NCI-H345 treated with DMSO at 0.1 percent for 48 hours (cell line): ENCODE data around the gene NME1.
"Not testable (repeated sequence)": the region's sequence is repeated elsewhere in the genome, so short reads cannot be mapped to it uniquely, and the experiment has no call there.

Experiments
- DNase-seq: peaks from one replicate; lab custom pipeline; 2025; ENCODE audit not compliant: unreplicated experiment; lab: John Stamatoyannopoulos, UW

NME1 gene

DNA sequence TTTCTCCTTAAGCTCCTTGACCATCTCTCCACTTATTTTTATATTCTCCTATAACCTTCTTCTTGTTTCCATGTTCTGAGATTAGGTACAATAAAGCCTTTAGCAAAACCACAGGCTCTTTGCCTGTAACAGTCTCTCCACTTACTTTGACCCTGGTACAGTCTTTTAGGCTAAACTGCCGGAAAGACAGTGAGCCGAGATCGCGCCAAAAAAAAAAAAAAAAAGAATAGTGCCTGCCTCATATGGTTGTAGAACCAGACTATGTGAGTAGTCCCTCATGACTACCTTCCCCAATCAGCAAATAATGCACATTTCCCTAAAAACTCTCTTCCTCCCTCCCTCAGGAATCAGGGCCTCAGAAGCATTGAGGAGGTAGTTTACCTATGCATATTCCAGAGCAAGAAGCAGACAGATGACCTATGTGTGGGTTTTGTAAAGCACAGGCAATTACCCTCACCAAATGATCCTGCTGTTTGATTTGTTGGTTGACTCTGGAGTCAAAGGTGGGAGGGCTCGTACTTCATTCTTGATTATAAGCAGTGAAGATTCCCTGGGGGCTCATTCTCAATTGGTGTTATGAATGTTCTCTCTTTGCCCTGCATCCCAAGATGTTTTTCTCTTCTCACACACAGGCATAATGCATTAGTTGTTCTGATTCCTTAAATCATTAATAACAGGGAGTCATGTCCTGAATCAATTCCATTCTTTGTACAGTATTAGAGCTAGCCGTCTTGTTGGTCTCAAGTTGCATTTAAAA lies 8.9 kb upstream of the NME1 start:
- no peak for DNase-seq

GRCh38 chr17:51147650-51148049 lies 5.7 kb upstream of the NME1 start:
- no peak for DNase-seq

DNA sequence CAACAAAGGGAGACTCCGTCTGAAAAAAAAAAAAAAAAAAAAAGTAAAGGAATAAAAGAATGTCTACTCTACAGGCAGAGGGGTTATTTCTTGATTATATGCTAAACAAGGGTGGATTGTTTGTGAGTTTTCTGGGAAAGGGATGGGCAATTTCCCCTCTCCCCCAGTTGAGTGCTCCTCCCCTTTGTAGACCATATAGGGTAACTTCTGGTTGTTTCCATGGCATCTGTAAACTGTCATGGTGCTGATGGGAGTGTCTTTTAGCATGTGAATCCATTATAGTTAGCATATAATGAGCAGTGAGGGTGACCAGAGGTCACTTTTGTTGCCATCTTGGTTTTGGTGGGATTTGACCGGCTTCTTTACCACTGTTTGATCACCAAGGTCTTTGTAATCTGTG lies 4.2 kb upstream of the NME1 start:
- no peak for DNase-seq

DNA sequence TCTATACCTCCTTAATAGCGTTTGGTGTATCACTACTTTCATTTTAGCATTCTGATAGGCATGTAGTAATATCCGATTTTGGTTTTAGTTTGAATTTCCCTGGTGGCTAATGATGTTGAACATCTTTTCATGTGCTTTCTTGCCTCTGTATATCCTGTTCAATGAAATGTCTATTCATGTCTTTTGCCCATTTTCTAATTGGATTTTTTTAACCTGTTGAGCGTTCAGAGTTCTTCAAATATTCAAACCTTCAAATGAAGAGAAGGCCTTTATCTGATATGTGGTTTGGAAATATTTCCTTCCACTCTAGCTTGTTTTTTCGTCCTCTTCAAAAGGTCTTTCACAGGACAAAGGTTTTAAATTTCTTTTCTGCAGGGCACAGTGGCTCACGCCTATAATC lies 2.4 kb upstream of the NME1 start:
- DNase-seq: no peak

- no peak for DNase-seq
These were observed 571 bp upstream of the NME1 start for GRCh38 chr17:51152766-51153209.

DNA sequence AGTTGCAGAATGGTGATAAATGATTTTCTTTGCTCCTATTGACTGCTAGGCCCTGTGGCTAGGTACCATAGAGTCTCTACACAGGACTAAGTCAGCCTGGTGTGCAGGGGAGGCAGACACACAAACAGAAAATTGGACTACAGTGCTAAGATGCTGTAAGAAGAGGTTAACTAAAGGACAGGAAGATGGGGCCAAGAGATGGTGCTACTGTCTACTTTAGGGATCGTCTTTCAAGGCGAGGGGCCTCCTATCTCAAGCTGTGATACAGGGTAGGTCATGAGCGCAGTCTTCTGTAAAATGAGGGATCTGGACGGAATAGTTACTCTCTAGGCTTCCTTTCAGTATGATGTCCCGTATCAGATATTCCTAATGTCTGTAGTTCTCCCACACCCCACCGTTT lies 817 bp downstream of the NME1 start:
- no peak for DNase-seq

- DNase-seq: no peak
These were observed 2.1 kb downstream of the NME1 start for GRCh38 chr17:51155416-51155815.

GRCh38 chr17:51159604-51160003 lies 6.2 kb downstream of the NME1 start:
- no peak for DNase-seq

DNA sequence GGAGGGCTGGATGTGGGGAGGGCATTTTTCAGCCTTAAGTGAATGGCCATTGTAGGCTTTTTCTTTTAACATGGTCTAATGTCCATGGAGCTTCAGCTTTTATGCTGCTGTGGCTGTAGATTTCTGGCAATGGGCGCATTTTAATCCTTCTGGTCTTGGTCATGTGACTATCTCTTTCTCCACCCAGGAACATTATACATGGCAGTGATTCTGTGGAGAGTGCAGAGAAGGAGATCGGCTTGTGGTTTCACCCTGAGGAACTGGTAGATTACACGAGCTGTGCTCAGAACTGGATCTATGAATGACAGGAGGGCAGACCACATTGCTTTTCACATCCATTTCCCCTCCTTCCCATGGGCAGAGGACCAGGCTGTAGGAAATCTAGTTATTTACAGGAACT lies 8.2 kb downstream of the NME1 start:
- no peak for DNase-seq

DNA sequence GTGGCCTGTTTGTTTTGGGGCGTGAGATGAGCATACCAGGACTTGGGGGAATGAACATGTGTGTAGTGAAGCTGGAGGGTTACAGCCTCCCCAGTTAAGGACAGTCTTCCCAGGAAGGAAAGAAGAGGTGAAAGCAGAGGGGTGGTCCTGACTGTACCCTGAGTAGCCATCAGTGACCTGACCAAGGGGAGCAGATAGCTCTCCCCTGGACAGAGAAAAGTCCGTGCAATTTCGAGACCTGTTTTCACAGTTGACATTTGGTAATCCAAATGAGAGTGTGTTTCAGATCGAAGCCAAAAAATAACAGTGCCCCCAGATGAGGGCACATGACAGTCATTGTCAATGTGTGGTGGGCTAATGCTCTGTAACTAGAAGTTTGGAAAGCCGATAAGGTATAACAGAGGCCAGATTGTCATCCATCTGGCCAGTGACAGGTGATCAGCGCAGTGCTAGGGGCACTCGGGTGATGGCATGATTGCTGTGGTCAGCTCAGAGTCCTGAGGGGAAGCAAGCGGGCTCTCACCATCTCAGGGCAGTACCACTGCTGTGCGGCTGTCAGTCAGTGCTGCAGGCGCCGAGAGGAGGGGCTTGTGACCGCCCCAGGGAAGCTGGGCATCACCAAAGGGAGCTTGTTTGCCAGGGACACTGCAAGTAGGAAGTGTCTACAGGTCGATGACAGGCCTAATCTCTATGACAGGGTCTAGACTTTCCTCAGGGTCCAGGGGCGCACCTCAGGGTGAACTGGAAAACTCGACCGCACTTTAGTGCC lies 11.7 kb downstream of the NME1 start:
- DNase-seq: no peak

DNA sequence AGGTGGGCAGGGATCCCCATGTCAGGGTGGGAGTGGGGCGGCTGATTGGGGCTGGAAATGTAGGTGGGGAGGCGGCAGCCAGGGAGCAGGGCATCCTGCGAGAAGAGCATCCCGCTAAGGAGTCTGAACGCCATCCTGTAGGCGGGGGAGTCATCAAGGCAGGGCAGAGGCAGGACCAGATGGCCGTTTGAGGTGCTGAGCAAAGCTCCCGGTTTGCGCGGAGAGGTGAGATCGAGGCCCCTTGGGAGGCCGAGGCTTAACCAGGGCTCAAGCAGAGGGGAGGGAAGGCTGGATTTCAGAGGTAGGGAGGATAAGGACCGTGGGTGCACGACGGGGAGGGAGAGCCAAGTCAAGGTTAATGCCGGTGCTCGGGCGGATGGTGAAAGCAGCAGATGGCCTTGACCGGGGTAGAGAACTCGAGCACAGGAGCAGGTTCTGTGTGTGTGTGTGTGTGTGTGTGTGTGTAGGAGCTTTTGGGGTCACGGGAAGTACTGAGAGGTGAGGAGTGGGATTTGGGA lies 12.4 kb downstream of the NME1 start:
- no peak for DNase-seq

DNA sequence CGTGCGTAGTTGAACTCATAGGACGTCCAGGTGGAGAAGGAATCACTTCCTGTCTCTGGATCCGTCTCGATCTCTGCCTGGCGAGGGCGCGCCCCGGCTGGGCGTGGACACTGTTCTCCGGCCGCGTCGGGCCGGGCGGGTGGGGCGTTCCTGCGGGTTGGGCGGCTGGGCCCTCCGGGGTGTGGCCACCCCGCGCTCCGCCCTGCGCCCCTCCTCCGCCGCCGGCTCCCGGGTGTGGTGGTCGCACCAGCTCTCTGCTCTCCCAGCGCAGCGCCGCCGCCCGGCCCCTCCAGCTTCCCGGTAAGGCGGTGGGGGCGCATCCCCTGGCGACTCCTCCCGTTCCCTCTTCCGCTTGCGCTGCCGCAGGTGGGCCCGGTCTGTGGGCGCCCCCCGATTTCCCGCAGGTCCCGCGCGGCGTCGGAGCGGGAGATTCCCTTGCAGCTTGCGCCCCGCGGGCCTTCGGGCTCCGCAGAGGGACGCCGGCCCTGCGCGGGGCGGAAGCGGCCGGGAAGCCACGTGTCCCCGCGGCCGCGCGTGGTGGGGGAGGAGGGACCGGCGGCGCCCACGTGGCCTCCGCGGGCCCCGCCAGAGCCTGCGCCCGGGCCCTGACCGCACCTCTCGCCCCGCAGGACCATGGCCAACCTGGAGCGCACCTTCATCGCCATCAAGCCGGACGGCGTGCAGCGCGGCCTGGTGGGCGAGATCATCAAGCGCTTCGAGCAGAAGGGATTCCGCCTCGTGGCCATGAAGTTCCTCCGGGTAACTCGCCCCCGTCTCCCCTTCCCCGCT lies 13.0 kb downstream of the NME1 start, which contains the start of gene NME2:
Gene NME2, plus strand, starts transcription at position 214 of the 789 bp plus-strand sequence. Its CDS starts 420 bp downstream, at position 634.
- DNase-seq: peak; percentile 58

GRCh38 chr17:51166987-51167931 lies 13.9 kb downstream of the NME1 start:
- DNase-seq: no peak

- no peak for DNase-seq
These were observed 16.0 kb downstream of the NME1 start for GRCh38 chr17:51169340-51169739.

- DNase-seq: no peak
These were observed 17.4 kb downstream of the NME1 start for GRCh38 chr17:51170736-51171135.

GRCh38 chr17:51172030-51172429 lies 18.7 kb downstream of the NME1 start:
- DNase-seq: not testable (repeated sequence)

GRCh38 chr17:51180486-51180885 lies 27.1 kb downstream of the NME1 start:
- DNase-seq: no peak

DNA sequence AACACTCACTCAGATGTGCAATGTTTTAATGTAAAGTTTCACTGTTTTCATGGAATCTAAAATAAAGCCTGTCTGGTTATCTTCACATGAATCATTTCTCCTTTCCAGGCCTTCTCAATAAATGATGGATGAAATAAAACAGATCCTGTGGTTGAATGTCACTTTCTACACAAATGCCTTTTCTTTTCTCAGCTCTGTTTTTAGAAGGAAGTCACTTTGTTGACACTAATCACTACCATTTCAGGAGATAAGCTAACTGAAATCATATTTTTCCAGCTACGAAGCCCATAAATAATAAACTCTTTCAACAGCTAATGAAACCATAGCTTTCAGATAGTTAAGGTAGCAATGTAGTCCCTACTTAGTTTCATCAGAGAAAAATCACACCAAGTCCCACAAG lies 30.8 kb downstream of the NME1 start:
- DNase-seq: no peak

DNA sequence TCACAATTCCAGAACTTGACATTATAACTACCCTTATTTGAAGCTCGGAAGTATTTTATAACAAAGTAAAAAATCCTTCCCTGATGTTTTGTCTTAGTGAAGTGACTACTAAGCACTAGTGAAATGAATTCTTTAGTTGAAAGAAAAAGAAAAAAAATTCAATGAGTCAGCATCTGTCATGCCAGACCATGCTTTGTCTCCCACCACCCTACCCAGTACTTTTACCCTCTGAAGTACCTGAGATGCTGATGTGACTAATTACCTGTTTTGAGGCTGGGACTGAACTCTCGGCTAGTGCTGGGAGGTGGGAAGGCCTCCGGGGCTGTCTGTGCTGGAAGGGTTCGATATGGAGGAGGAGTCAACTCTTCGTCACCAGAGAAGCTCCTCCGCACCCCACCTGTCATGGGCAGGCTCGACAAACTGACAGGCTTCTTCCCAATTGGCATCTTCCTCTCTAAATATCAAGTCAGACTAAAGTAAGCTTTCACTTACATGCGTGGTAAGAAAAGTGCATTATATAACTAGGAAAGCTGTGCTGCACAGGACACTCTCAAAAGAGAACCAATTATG lies 32.5 kb downstream of the NME1 start:
- no peak for DNase-seq

DNA sequence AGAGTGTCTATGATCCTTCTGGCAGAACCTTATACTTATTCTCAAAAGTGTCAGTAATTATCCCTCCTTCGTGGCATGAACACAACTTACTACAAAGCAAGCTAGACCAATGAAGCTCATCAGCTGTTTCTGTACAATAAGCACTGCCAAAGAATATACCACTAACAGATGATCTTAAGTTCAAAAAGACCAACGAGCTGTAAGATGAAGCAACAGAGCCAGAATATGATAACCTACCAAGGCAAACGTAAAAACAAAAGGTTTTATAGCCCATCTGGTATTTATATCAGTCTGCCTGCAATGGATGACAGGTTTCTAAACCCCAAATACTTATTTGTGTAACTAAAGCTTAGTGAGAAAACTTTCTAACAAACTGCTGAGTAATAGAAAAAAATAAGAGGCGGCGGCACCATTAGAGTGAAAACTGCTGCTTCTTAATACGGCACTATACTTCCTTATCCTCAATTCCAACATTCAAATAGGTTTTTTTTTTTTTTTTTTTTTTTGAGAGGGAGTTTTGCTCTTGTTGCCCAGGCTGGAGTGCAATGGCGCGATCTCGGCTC lies 35.0 kb downstream of the NME1 start:
- no peak for DNase-seq
